PFSK-1 (cell line): Measurements from ENCODE around the gene GRIK3.

Experiments
- POLR2AphosphoS5 ChIP-seq: IDR thresholded peaks from 2 replicates; pipeline ENCODE4 v1.6.1; 2012; ENCODE audit warnings: low read depth, mild to moderate bottlenecking, control low read depth, low read length, moderate library complexity
- SIN3A ChIP-seq: IDR thresholded peaks from 2 replicates; pipeline ENCODE4 v1.6.1; 2012; ENCODE audit warnings: mild to moderate bottlenecking, low read length, moderate library complexity, borderline replicate concordance; ENCODE audit not compliant: insufficient read depth
- TAF1 ChIP-seq: IDR thresholded peaks from 2 replicates; pipeline ENCODE4 v1.6.1; 2012; ENCODE audit warnings: low read length, control low read depth, borderline replicate concordance; ENCODE audit not compliant: insufficient read depth
- TF ChIP-seq, protein P1 (sequence below), 2 experiments: IDR thresholded peaks; 2 replicates each; pipeline versions ENCODE4 v1.6.1 to v1.8.0; 2011 to 2012; ENCODE audit warnings: low read depth in 2 of 2, low read length in 2 of 2, control low read depth in 1 of 2, inconsistent platforms in 1 of 2, mild to moderate bottlenecking in 1 of 2, moderate library complexity in 1 of 2; ENCODE audit not compliant: insufficient read depth in 1 of 2

DNA sequence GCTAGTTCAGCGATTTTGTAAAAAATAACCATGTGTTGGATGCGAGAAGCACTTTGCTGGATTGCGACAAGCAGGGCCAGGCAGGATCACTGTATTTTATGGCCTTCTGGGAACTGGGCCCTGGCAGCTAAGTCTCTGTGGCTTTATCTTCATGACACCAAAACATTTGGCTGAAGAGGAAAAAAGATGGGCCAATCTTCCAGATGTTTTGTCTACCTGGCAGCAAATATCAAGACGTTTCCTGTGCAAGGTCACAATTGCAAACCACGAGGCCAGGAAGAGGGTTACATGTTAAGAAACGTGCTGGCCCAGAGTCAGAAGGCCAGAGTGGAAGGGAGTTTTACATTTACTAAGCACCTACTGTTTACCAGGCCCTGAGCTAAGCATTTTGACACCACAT lies 22.1 kb downstream of the GRIK3 start:
- no peak for TF ChIP-seq POLR2AphosphoS5
- TF ChIP-seq TAF1 = no peak
- TF ChIP-seq, protein P1, sequence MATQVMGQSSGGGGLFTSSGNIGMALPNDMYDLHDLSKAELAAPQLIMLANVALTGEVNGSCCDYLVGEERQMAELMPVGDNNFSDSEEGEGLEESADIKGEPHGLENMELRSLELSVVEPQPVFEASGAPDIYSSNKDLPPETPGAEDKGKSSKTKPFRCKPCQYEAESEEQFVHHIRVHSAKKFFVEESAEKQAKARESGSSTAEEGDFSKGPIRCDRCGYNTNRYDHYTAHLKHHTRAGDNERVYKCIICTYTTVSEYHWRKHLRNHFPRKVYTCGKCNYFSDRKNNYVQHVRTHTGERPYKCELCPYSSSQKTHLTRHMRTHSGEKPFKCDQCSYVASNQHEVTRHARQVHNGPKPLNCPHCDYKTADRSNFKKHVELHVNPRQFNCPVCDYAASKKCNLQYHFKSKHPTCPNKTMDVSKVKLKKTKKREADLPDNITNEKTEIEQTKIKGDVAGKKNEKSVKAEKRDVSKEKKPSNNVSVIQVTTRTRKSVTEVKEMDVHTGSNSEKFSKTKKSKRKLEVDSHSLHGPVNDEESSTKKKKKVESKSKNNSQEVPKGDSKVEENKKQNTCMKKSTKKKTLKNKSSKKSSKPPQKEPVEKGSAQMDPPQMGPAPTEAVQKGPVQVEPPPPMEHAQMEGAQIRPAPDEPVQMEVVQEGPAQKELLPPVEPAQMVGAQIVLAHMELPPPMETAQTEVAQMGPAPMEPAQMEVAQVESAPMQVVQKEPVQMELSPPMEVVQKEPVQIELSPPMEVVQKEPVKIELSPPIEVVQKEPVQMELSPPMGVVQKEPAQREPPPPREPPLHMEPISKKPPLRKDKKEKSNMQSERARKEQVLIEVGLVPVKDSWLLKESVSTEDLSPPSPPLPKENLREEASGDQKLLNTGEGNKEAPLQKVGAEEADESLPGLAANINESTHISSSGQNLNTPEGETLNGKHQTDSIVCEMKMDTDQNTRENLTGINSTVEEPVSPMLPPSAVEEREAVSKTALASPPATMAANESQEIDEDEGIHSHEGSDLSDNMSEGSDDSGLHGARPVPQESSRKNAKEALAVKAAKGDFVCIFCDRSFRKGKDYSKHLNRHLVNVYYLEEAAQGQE (IDR thresholded peaks at IDR 0.05; ENCODE audit: insufficient read depth in 1 of 2, low read depth in 2 of 2, low read length in 2 of 2) = no peak
- no peak for TF ChIP-seq SIN3A
